HG03097 (cell line): Measurements from ENCODE around the gene NBAS.
"Not testable (repeated sequence)": the region's sequence is repeated elsewhere in the genome, so short reads cannot be mapped to it uniquely, and the experiment has no call there.

ENCODE experiments used
- ATAC-seq: cut with Tn5 transposase; IDR thresholded peaks from one replicate; pipeline ENCODE4 v1.9.1; 2021; ENCODE audit not compliant: unreplicated experiment, low FRiP score

Gene NBAS

DNA sequence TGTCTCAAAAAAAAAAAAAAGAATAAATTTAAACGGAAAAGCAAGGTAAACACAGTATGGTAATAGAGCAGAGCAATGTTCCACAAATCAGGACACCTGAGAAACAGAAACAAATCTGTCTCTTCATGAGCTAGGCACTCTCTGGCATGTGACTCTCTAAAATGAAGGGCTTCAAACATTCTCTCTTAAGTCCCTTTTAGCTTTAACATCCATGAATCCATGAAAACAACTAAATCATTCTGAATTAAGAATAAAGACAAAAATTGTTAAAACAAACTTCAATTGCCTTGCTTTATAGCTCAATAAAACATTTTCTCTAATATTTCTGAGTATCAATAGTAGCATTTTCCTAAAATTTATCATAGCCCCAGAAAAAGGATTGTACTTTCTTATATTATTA, 132.1 kb downstream of the NBAS start:
- no peak for ATAC-seq

- ATAC-seq = no peak
Measured at GRCh38 chr2:15427987-15428386, 133.1 kb downstream of the NBAS start.

- ATAC-seq = no peak
Measured at GRCh38 chr2:15426606-15427005, 134.5 kb downstream of the NBAS start.

GRCh38 chr2:15425712-15426111, 135.4 kb downstream of the NBAS start:
- no peak for ATAC-seq

DNA sequence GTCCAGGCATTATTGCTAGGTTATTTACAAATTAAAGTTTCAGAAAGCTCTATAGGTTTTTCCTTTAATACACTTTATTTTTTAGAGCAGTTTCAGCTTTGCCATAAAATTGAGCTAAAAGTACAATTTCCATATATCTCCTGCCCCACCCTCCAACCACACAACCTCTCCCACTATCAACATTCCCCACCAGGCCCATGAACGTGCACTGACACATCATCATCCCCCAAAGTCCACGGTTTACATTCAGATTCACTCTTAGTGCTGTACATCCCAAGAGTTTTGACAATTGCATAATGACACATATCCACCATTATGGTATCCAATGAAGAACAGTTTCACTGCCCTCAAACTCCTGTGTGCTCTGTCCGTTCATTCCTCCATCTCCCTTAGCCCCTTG, 139.4 kb downstream of the NBAS start:
- no peak for ATAC-seq

DNA sequence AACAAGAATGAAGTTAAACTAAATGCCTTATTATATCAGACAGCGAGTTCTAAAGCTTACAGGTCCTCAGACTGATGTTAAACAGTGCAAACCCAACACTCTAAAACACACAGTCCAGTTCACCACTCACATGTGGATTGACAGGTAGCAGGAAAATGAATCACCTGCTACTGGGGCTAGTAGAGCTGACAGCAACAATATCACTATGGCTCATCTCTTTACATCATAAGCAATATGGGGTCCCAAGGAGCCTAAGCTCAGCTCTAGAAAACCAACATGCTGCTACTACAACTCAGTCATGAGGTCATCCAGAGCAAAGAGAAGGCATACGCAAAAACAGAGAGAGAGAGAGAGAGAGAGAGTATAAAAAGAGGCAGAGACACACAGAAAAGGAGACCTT, 145.4 kb downstream of the NBAS start:
- no peak for ATAC-seq

- ATAC-seq = no peak
Measured at GRCh38 chr2:15412779-15413178, 148.4 kb downstream of the NBAS start.

DNA sequence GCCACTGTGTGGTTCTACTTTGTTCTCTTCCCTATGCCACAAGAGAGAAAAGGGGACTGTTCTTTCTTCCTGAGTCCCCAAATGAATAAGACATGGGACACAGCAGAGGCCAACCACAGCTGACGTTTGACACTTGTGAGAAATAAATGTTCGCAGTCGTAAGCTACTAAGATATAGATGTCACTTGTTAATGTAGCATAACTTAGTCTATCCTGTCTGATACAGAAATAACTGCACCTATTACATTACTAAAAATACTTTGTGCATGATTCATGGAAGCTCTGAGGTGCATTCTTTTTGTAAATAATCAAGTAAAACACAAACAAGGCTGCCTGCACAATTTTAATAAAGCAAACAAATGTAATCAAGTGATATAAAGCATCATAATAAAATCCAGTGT, 148.8 kb downstream of the NBAS start:
- no peak for ATAC-seq

GRCh38 chr2:15410884-15411283, 150.2 kb downstream of the NBAS start:
- ATAC-seq = no peak

- no peak for ATAC-seq
Measured at GRCh38 chr2:15408759-15409158, 152.4 kb downstream of the NBAS start.

- ATAC-seq = no peak
Measured at GRCh38 chr2:15407666-15408065, 153.5 kb downstream of the NBAS start.

DNA sequence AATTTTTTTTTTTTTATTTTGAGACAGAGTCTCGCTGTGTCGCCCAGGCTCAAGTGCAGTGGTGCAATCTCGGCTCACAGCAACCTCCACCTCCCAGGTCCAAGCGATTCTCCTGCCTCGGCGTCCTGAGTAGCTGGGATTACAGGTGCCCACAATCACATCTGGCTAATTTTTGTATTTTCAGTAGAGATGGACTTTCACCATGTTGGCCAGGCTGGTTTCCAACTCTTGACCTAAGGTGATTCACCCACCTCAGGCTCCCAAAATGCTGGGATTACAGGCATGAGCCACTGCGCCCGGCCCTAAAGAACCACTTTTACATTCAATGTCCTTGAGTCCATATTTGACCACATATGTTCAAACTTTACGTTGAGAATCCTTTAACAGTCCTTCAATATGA, 156.6 kb downstream of the NBAS start:
- not testable (repeated sequence) for ATAC-seq

GRCh38 chr2:15400240-15400826, 160.8 kb downstream of the NBAS start:
- ATAC-seq = no peak

DNA sequence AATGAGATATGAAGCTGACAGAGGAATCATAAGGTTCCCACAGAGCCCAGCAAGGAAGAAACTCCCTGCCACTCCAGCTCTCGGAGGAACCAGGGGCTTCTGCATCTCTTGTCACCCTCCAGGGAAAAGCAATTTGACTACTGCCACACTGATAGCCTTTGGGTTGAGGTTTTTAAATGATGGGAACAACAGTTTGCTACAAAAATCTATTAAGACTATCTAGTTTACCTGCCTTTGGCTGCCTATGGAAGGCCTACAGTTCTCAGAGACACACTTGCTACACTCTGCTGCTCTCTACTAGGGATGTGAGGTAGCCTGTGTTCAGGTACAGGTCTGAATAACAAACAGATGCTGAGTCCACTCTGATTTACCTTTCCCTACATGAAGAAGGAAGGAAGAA, 161.9 kb downstream of the NBAS start:
- ATAC-seq = no peak

GRCh38 chr2:15391751-15392150, 169.4 kb downstream of the NBAS start:
- no peak for ATAC-seq

DNA sequence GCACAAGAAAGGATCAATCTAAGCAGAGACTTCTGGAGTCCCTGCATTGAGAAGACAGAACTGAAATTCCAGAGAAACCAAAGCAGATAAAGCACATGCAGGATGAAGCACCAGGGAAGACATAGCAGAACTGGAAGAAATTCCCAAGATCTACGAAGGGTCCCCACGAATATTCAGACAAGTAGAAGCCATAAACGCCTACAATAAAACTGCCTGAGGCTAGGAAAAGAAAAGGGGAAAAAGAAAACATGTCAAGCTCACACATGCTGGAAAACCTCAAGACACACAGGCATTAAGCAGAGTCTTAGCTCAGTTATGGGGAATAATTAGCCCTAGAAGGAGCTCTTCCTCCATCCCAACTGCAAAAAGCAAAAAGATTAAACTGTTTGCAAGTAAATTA, 171.2 kb downstream of the NBAS start:
- ATAC-seq = no peak

- ATAC-seq = no peak
Measured at GRCh38 chr2:15389326-15389700, 171.8 kb downstream of the NBAS start.

GRCh38 chr2:15388406-15389325, 172.5 kb downstream of the NBAS start:
- ATAC-seq = no peak

DNA sequence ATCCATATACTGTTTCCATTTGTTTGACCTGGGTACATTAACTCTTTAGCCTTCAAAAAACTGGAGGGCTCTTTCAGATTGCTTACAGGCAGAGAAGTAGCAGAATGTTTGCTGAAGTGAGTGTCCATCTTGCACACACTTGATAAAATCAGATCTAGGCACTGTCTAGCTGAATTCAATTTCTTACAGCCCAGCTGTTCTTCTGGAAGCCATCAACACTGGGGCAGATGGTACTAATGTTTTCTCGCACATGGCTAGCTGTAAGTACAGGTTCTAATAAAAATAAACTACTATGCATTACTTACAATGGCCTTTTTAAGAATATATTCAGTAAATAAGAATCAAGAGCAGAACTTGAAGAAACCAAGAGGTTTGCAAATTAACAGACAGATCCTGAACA, 175.9 kb downstream of the NBAS start:
- ATAC-seq = no peak

GRCh38 chr2:15383695-15384350, 177.3 kb downstream of the NBAS start:
- no peak for ATAC-seq

DNA sequence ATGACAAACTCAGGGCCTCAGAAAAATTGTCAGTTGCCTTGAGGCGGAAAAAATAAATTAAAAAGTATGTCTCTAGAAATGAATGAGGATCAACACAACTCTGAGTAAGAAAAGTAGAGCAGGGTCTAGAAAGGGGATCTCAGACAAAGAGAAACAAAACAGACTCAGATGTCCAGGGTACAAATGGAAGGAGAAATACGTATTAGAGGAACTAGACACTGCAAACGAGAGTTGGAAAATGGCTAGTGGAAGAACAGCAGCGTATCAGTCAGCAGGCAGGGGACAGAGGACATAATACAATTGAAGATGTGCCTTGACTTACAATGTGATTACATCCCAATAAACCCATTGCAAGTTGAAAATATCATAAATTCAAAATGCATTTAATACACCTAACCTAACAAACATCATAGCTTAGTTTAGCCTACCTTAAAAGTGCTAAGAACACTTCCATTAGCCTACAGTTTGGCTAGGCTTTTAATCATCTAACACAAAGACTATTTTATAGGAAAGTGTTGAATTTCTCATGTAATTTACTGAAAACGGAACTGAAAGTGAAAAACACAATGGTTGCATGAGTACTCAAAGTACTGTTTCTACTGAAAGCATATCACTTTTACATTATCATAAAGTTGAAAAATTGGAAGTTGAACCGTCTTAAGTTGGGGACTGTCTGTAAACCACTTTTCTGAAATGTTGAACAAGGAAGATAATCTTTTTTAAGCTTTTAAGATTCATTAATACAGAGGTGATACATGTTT, 182.8 kb downstream of the NBAS start:
- ATAC-seq = peak; percentile 71
